Loucy (cell line): Measurements from ENCODE around the gene GPC1.

Experiments used
- H2AFZ ChIP-seq: fragments of 200-600 bp; sonication (generic); 2 replicates; pipeline ENCODE4 v1.6.0; 2016; ENCODE audit warnings: antibody characterized with exemption, mild to moderate bottlenecking, low read length, moderate library complexity
- H3F3A ChIP-seq: fragments of 200-600 bp; 2 replicates; pipeline ENCODE4 v1.6.0; 2016; ENCODE audit warnings: antibody characterized with exemption, low read depth, mild to moderate bottlenecking
- H3K27me3 ChIP-seq: fragments of 200-600 bp; sonication (generic); 2 replicates; pipeline ENCODE4 v1.6.1; 2014; ENCODE audit warnings: low read length, mild to moderate bottlenecking; ENCODE audit not compliant: insufficient read depth, poor library complexity, severe bottlenecking
- H3K36me3 ChIP-seq: fragments of 200-600 bp; sonication (generic); 2 replicates; pipeline ENCODE4 v1.6.1; 2016; ENCODE audit warnings: low read length; ENCODE audit not compliant: insufficient read depth
- H3K4me1 ChIP-seq: fragments of 200-600 bp; sonication (generic); 2 replicates; pipeline ENCODE4 v1.5.1; 2014; ENCODE audit warnings: low read length, mild to moderate bottlenecking; ENCODE audit not compliant: insufficient read depth, poor library complexity, severe bottlenecking
- H3K4me2 ChIP-seq: fragments of 200-600 bp; sonication (generic); 2 replicates; pipeline ENCODE4 v1.6.0; 2014; ENCODE audit warnings: antibody characterized with exemption, low read length, low read depth, mild to moderate bottlenecking; ENCODE audit not compliant: poor library complexity, severe bottlenecking
- H3K4me3 ChIP-seq: fragments of 200-600 bp; sonication (generic); 2 replicates; pipeline ENCODE4 v1.5.1; 2014; ENCODE audit warnings: low read length, mild to moderate bottlenecking, mixed read lengths; ENCODE audit not compliant: poor library complexity, severe bottlenecking
- H3K79me2 ChIP-seq: fragments of 200-600 bp; sonication (generic); 2 replicates; pipeline ENCODE4 v1.6.1; 2014; ENCODE audit warnings: low read length; ENCODE audit not compliant: insufficient read depth
- H3K9ac ChIP-seq: fragments of 200-600 bp; sonication (generic); 2 replicates; pipeline ENCODE4 v1.6.0; 2014; ENCODE audit warnings: mild to moderate bottlenecking, low read depth, low read length, moderate library complexity; ENCODE audit not compliant: poor library complexity, severe bottlenecking
- H3K9me2 ChIP-seq: fragments of 200-600 bp; sonication (generic); replicated peaks from 2 replicates; pipeline ENCODE4 v1.6.1; 2016; ENCODE audit warnings: low read depth, low read length, mixed read lengths
- H3K9me3 ChIP-seq: fragments of 200-600 bp; sonication (generic); 2 replicates; pipeline ENCODE4 v1.6.1; 2014; ENCODE audit warnings: mild to moderate bottlenecking, antibody characterized with exemption, low read length, low read depth; ENCODE audit not compliant: insufficient read depth
- H4K20me1 ChIP-seq: fragments of 200-600 bp; sonication (generic); 2 replicates; pipeline ENCODE4 v1.6.0; 2014; ENCODE audit warnings: antibody characterized with exemption, low read length, mild to moderate bottlenecking; ENCODE audit not compliant: insufficient read depth, poor library complexity, severe bottlenecking
- EZH2phosphoT487 ChIP-seq: fragments of 200-600 bp; IDR thresholded peaks from 2 replicates; pipeline ENCODE4 v1.6.1; 2018; ENCODE audit warnings: antibody characterized with exemption, mild to moderate bottlenecking, moderate library complexity, borderline replicate concordance
- TF ChIP-seq, protein P1 (sequence below): fragments of 200-600 bp; sonication (generic); conservative IDR thresholded peaks from 2 replicates; pipeline ENCODE4 v1.5.1; 2014; ENCODE audit warnings: mild to moderate bottlenecking, antibody characterized with exemption, low read length

The GPC1 gene

DNA sequence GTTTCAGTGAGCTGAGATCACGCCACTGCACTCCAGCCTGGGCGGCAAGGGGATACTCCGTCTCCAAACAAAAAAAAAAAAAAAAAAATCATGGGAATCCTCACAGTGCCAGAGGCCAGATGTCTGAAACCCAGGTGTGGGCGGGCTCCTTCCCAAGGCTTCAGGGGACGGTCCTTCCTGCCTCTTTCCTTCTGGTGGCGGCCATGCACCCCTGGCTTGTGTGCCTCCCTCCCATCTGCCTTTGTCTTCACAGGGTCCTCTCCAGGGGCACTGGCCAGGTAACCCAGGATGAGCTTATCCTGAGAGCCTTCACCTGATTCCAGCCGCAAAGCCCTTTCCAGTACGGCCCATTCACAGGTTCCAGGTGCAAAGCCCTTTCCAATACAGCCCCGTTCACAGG is 40.9 kb upstream of the GPC1 start:
- TF ChIP-seq, protein P1, sequence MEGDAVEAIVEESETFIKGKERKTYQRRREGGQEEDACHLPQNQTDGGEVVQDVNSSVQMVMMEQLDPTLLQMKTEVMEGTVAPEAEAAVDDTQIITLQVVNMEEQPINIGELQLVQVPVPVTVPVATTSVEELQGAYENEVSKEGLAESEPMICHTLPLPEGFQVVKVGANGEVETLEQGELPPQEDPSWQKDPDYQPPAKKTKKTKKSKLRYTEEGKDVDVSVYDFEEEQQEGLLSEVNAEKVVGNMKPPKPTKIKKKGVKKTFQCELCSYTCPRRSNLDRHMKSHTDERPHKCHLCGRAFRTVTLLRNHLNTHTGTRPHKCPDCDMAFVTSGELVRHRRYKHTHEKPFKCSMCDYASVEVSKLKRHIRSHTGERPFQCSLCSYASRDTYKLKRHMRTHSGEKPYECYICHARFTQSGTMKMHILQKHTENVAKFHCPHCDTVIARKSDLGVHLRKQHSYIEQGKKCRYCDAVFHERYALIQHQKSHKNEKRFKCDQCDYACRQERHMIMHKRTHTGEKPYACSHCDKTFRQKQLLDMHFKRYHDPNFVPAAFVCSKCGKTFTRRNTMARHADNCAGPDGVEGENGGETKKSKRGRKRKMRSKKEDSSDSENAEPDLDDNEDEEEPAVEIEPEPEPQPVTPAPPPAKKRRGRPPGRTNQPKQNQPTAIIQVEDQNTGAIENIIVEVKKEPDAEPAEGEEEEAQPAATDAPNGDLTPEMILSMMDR = no peak
- TF ChIP-seq EZH2phosphoT487 = no peak
- H3K9ac ChIP-seq = no peak overlapping the region
- H3K9me3 ChIP-seq = no peaks in the 10 kb centered on the region
- no peaks in the 10 kb centered on the region for H3F3A ChIP-seq
- H4K20me1 ChIP-seq = no peaks in the 10 kb centered on the region
- H3K4me3 ChIP-seq = no peak overlapping the region
- no peaks in the 10 kb centered on the region for H3K36me3 ChIP-seq
- no peaks in the 10 kb centered on the region for H3K9me2 ChIP-seq
- no peaks in the 10 kb centered on the region for H3K27me3 ChIP-seq
- H2AFZ ChIP-seq = no peak overlapping the region
- no peak overlapping the region for H3K4me2 ChIP-seq
- H3K4me1 ChIP-seq = peaks cover 37% of the 10 kb centered on the region
- H3K79me2 ChIP-seq = peaks cover 3% of the 10 kb centered on the region; the same call in 1 of the 2 replicates

- peaks cover 28% of the 10 kb centered on the region for H3K4me1 ChIP-seq
- H2AFZ ChIP-seq = no peak overlapping the region
- H3K4me3 ChIP-seq = no peak overlapping the region
- TF ChIP-seq, protein P1 = no peak
- TF ChIP-seq EZH2phosphoT487 = no peak
- H3K27me3 ChIP-seq = no peaks in the 10 kb centered on the region
- no peaks in the 10 kb centered on the region for H3F3A ChIP-seq
- no peaks in the 10 kb centered on the region for H3K36me3 ChIP-seq
- no peak overlapping the region for H3K9ac ChIP-seq
- no peaks in the 10 kb centered on the region for H4K20me1 ChIP-seq
- no peaks in the 10 kb centered on the region for H3K9me2 ChIP-seq
- no peaks in the 10 kb centered on the region for H3K9me3 ChIP-seq
- no peak overlapping the region for H3K4me2 ChIP-seq
- H3K79me2 ChIP-seq = peaks cover 3% of the 10 kb centered on the region; the same call in 1 of the 2 replicates
Measured at GRCh38 chr2:240395448-240395847, 40.0 kb upstream of the GPC1 start.

DNA sequence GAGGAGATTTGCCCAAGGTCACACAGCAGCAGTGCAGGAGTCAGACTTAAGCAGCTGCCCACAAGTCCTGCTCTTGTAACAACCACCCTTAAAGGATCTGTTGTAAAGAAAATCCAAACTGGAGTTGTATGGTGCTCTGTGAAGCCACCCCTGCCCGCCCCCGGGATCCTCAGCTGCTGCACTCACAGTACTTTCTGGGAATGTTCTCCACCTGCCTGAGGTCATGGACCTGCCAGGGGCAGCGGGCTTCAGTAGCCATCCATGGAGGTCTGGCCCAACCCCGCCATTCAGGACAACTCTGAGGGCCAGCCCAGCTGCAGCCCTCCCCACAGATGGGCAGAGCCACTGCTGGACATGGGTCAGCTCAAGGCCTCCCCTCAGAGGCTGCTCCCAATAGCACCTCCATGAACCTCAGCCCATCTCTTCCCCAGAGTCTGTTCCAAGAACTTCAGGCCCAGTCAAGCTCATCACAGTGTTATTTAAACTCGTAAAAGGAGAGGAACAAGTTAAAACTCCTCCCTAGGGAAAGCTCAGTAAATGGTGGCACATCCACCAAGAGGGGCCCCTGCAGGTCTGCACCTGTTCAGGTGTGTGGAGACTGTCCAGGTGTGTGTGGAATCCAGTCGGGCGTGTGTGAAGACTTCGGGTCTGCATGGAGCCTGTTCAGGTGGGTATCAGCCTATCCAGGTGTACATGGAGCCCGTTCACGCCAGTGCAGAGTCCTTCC is 39.4 kb upstream of the GPC1 start:
- Histone ChIP-seq H3K4me3 (no peak overlapping the region), H4K20me1 (no peaks in the 10 kb centered on the region), H3K9ac (no peak overlapping the region), H3K9me2 (no peaks in the 10 kb centered on the region), H3K79me2 (peaks cover 3% of the 10 kb centered on the region; the same call in 1 of the 2 replicates), H3K27me3 (no peaks in the 10 kb centered on the region), H3K9me3 (no peaks in the 10 kb centered on the region), H3K4me2 (no peak overlapping the region), H3F3A (no peaks in the 10 kb centered on the region), H2AFZ (no peak overlapping the region), H3K4me1 (peaks cover 22% of the 10 kb centered on the region), H3K36me3 (no peaks in the 10 kb centered on the region)
- TF ChIP-seq EZH2phosphoT487 = no peak
- TF ChIP-seq, protein P1 = no peak
